ENCODE results near the gene MICALL2. TPM values are rescaled to one million over a fixed set of nuclear protein-coding genes. Genes with fewer than 3 reads are reported as not detected.
A peak's percentile ranks its signal among the peaks of the same experiment; 100 is the strongest.

The MICALL2 gene
- polyA plus RNA-seq, 1 of the 3 experiments (the other 2 are of a cell fraction), result 38.8 TPM

DNA sequence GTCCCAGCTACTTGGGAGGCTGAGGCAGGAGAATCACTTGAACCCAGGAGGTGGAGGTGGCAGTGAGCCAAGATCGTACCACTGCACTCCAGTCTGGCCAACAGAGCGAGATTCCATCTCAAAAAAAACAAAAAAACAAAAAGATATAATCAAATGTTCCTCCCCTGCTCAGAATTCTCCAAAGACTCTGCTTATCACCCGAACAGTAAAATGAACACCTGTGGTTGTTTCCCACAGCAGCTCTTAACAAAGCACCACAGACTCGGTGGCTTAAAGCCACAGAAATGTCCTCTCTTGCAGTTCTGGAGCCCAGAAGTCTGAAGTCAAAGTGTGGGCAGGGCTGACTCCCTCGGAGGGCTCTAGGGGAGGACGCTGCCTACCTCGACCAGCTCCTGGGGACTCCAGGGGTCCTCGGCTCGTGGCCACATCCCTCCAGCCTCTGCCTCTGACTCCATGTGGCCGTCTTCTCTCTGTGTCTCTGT lies 49.0 kb upstream of the MICALL2 start (continued):
- TF ChIP-seq, protein P1, sequence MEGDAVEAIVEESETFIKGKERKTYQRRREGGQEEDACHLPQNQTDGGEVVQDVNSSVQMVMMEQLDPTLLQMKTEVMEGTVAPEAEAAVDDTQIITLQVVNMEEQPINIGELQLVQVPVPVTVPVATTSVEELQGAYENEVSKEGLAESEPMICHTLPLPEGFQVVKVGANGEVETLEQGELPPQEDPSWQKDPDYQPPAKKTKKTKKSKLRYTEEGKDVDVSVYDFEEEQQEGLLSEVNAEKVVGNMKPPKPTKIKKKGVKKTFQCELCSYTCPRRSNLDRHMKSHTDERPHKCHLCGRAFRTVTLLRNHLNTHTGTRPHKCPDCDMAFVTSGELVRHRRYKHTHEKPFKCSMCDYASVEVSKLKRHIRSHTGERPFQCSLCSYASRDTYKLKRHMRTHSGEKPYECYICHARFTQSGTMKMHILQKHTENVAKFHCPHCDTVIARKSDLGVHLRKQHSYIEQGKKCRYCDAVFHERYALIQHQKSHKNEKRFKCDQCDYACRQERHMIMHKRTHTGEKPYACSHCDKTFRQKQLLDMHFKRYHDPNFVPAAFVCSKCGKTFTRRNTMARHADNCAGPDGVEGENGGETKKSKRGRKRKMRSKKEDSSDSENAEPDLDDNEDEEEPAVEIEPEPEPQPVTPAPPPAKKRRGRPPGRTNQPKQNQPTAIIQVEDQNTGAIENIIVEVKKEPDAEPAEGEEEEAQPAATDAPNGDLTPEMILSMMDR (IDR thresholded peaks at IDR 0.05), result no peak
- TF ChIP-seq GABPA (IDR thresholded peaks at IDR 0.05; ENCODE audit: low read depth), result no peak
- no peak for TF ChIP-seq TCF12 (IDR thresholded peaks at IDR 0.05)
- TF ChIP-seq TAF1 (IDR thresholded peaks at IDR 0.05; ENCODE audit: borderline replicate concordance, low read depth, low read length), result no peak
- TF ChIP-seq, protein P2, sequence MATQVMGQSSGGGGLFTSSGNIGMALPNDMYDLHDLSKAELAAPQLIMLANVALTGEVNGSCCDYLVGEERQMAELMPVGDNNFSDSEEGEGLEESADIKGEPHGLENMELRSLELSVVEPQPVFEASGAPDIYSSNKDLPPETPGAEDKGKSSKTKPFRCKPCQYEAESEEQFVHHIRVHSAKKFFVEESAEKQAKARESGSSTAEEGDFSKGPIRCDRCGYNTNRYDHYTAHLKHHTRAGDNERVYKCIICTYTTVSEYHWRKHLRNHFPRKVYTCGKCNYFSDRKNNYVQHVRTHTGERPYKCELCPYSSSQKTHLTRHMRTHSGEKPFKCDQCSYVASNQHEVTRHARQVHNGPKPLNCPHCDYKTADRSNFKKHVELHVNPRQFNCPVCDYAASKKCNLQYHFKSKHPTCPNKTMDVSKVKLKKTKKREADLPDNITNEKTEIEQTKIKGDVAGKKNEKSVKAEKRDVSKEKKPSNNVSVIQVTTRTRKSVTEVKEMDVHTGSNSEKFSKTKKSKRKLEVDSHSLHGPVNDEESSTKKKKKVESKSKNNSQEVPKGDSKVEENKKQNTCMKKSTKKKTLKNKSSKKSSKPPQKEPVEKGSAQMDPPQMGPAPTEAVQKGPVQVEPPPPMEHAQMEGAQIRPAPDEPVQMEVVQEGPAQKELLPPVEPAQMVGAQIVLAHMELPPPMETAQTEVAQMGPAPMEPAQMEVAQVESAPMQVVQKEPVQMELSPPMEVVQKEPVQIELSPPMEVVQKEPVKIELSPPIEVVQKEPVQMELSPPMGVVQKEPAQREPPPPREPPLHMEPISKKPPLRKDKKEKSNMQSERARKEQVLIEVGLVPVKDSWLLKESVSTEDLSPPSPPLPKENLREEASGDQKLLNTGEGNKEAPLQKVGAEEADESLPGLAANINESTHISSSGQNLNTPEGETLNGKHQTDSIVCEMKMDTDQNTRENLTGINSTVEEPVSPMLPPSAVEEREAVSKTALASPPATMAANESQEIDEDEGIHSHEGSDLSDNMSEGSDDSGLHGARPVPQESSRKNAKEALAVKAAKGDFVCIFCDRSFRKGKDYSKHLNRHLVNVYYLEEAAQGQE (IDR thresholded peaks at IDR 0.05; ENCODE audit: low read depth, low read length), result no peak
- no peak for TF ChIP-seq POLR2AphosphoS5 (IDR thresholded peaks at IDR 0.05; ENCODE audit: low read depth, low read length)

DNA sequence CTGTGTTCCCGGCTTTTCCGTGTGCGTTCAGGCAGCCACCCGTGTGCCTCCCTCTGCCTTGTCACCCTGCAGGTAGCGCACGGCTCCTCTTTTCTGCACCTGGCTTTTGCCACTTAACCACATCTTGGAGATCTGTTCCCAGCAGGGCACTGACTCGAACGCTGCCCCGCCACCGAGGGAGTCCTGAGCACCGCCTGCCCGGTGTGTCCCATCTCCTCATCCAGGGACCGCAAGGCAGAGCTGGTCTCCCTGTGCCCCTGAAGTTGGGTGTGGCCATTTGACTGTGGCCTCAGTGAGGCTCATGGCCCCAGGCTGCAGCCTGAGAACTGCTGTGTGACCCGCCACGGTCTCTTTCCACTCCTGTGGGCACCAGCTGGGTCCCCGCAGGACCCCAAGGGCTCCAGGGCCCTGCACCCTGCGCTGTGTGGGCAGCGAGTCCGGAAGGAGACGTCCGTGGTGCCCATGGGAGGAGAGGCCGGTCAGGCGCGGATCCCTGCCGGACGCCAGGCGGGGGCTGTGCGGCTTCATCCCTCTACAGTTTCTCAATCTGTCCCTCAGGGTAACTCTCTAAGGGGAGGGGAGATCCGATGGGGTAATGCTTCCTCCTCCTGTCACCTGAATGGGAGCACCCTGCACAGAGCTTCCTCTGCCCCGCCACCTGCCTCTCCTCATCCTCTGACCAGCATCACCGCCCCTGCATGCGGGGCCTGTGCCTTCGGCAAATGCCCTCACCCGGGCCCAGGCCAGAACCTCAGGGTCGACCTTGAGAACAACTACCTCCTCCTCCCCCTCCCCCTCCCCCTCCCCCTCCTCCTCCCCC lies 46.7 kb upstream of the MICALL2 start:
- Histone ChIP-seq H3K79me2 (ENCODE audit: insufficient read depth) (peaks cover 33% of the 10 kb centered on the region), H3K27me3 (ENCODE audit: insufficient read depth) (no peaks in the 10 kb centered on the region), H3K27ac (ENCODE audit: low read depth in 2 of 2, low read length in 1 of 2) (peak overlapping the region in 1 of 2 experiments; percentile 7; a peak in 1 of 4 replicates), H3K9ac (no peak overlapping the region), H3F3A (replicated peaks; ENCODE audit: insufficient read depth) (peaks cover 11% of the 10 kb centered on the region), H3K4me1 (ENCODE audit: control insufficient read depth in 1 of 2, insufficient read depth in 2 of 2, low read depth in 1 of 2, low read length in 1 of 2) (peaks cover 5 to 29% of the 10 kb centered on the region in 2 experiments; a peak in 2 of 4 replicates), H3K36me3 (replicated peaks in 1 of 2; ENCODE audit: control insufficient read depth in 1 of 2, insufficient read depth in 2 of 2, low read length in 1 of 2) (peaks cover 9 to 17% of the 10 kb centered on the region in 2 experiments), H3K4me2 (no peak overlapping the region), H3K4me3 (ENCODE audit: low read depth in 2 of 2, low read length in 1 of 2) (no peak overlapping the region), H3K9me3 (no peaks in the 10 kb centered on the region), H2AFZ (ENCODE audit: low read depth) (no peak overlapping the region), H3K9me2 (no peaks in the 10 kb centered on the region), H4K20me1 (ENCODE audit: insufficient read depth) (peaks cover 23% of the 10 kb centered on the region)
- ChIA-PET POLR2A (no interaction called here), CTCF (interaction anchor here (0.6 to 4.2 kb wide), 15 partner anchors 9 to 487 kb away, joined by 3 to 18 read pairs (median 4); partner anchors contain the start of gene TMEM184A)
- no peak for DNase-seq
- TF ChIP-seq GABPA (IDR thresholded peaks at IDR 0.05; ENCODE audit: low read depth) (no peak), EZH2phosphoT487 (IDR thresholded peaks at IDR 0.05; ENCODE audit: borderline replicate concordance, low read depth) (no peak), CHD2 (IDR thresholded peaks at IDR 0.05; ENCODE audit: low read length, partially characterized antibody) (no peak), RFX5 (IDR thresholded peaks at IDR 0.05; ENCODE audit: low read length) (no peak), FOSL2 (IDR thresholded peaks at IDR 0.05; ENCODE audit: borderline replicate concordance, low read depth) (no peak)
- TF ChIP-seq, protein P3, sequence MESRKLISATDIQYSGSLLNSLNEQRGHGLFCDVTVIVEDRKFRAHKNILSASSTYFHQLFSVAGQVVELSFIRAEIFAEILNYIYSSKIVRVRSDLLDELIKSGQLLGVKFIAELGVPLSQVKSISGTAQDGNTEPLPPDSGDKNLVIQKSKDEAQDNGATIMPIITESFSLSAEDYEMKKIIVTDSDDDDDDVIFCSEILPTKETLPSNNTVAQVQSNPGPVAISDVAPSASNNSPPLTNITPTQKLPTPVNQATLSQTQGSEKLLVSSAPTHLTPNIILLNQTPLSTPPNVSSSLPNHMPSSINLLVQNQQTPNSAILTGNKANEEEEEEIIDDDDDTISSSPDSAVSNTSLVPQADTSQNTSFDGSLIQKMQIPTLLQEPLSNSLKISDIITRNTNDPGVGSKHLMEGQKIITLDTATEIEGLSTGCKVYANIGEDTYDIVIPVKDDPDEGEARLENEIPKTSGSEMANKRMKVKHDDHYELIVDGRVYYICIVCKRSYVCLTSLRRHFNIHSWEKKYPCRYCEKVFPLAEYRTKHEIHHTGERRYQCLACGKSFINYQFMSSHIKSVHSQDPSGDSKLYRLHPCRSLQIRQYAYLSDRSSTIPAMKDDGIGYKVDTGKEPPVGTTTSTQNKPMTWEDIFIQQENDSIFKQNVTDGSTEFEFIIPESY (IDR thresholded peaks at IDR 0.05; ENCODE audit: borderline replicate concordance, low read depth), result no peak
- TF ChIP-seq, protein P2 (IDR thresholded peaks at IDR 0.05; ENCODE audit: low read depth, low read length), result no peak
- TF ChIP-seq, protein P4, sequence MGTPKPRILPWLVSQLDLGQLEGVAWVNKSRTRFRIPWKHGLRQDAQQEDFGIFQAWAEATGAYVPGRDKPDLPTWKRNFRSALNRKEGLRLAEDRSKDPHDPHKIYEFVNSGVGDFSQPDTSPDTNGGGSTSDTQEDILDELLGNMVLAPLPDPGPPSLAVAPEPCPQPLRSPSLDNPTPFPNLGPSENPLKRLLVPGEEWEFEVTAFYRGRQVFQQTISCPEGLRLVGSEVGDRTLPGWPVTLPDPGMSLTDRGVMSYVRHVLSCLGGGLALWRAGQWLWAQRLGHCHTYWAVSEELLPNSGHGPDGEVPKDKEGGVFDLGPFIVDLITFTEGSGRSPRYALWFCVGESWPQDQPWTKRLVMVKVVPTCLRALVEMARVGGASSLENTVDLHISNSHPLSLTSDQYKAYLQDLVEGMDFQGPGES (IDR thresholded peaks at IDR 0.05; ENCODE audit: low read depth, low read length), result no peak
- WGBS (ENCODE audit: low lambda C conversion rate), result 87% methylated on average over 31 of the region's 35 CpGs

Measured in SK-N-SH (cell line).